GM12878 (cell line): ENCODE results near the gene USPL1. TPM values are rescaled to one million over a fixed set of nuclear protein-coding genes. Genes with fewer than 3 reads are reported as not detected.

Experiments used
- ATAC-seq: fragments of 200-7000 bp; cut with Tn5 transposase; 3 replicates; pipeline ENCODE4 v1.9.1; 2020; ENCODE audit warnings: mild to moderate bottlenecking, moderate library complexity
- BruUV-seq: library from RNA; stranded (reverse); fragments of 400-500 nt; replicated peaks from 2 replicates; lab custom pipeline; 2021; lab: Mats Ljungman, UMichigan
- CTCF ChIA-PET: fragments of 300-600 bp; sonication (Branson Sonifier 250); formaldehyde crosslinking; extraction: SDS; loops from one replicate; lab custom pipeline; 2021; ENCODE audit warnings: inconsistent platforms; lab: Yijun Ruan, JAX
- POLR2A ChIA-PET: fragments of 350-600 bp; formaldehyde crosslinking; extraction: SDS; loops from one replicate; lab custom pipeline; 2021; ENCODE audit warnings: inconsistent platforms; lab: Charles Lee
- RAD21 ChIA-PET: fragments of 300-600 bp; sonication (Branson Sonifier 250); formaldehyde crosslinking; loops from one replicate; lab custom pipeline; 2023; ENCODE audit warnings: antibody characterized with exemption; ENCODE audit not compliant: unreplicated experiment; lab: Charles Lee
- SMC1A ChIA-PET: fragments of 300-600 bp; sonication (Branson Sonifier 250); formaldehyde crosslinking; loops from one replicate; lab custom pipeline; 2023; ENCODE audit not compliant: unreplicated experiment, uncharacterized antibody; lab: Charles Lee
- DNase-seq: peaks from one replicate; pipeline ENCODE4 v3.0.0-alpha.2; 2011; ENCODE audit warnings: low read depth, low spot score
- FAIRE-seq: peaks from 3 replicates; lab custom pipeline; 2011; peaks lifted over from hg19 to GRCh38; lab: Jason Lieb, UNC
- H2AFZ ChIP-seq: 2 replicates; pipeline ENCODE4 v1.6.0; 2011; ENCODE audit warnings: low read depth, low read length, control low read depth; ENCODE audit not compliant: control insufficient read depth
- H3K27ac ChIP-seq: 2 replicates; pipeline ENCODE4 v1.5.1; 2011; ENCODE audit warnings: control low read depth; ENCODE audit not compliant: control insufficient read depth, insufficient read depth
- H3K27me3 ChIP-seq, 2 experiments: replicated peaks in 1 of 2; 2 replicates each; pipeline versions ENCODE4 v1.6.0 to v1.6.1; 2011; ENCODE audit warnings: low read length in 1 of 2; ENCODE audit not compliant: control insufficient read depth in 2 of 2, insufficient read depth in 2 of 2
- H3K36me3 ChIP-seq, 2 experiments: 2 replicates each; pipeline ENCODE4 v1.5.1; 2011; ENCODE audit warnings: low read length in 1 of 2; ENCODE audit not compliant: control insufficient read depth in 2 of 2, insufficient read depth in 2 of 2
- H3K4me1 ChIP-seq: 2 replicates; pipeline ENCODE4 v1.6.1; 2011; ENCODE audit warnings: mild to moderate bottlenecking, low read length, moderate library complexity, mixed read lengths; ENCODE audit not compliant: control insufficient read depth, insufficient read depth
- H3K4me2 ChIP-seq: 2 replicates; pipeline ENCODE4 v1.6.0; 2011; ENCODE audit warnings: control low read depth; ENCODE audit not compliant: control insufficient read depth, insufficient read depth
- H3K4me3 ChIP-seq: fragments of 200-600 bp; sonication (generic); 2 replicates; pipeline ENCODE4 v1.5.1; 2016
- H3K79me2 ChIP-seq: 2 replicates; pipeline ENCODE4 v1.6.0; 2011; ENCODE audit warnings: low read length; ENCODE audit not compliant: control insufficient read depth, insufficient read depth
- H3K9ac ChIP-seq: 2 replicates; pipeline ENCODE4 v1.8.0; 2011; ENCODE audit warnings: low read length, control low read depth, mixed read lengths; ENCODE audit not compliant: control insufficient read depth, insufficient read depth
- H3K9me3 ChIP-seq: replicated peaks from 3 replicates; pipeline ENCODE4 v1.5.1; 2011; ENCODE audit warnings: mild to moderate bottlenecking, low read length; ENCODE audit not compliant: control insufficient read depth, insufficient read depth
- H4K20me1 ChIP-seq: 2 replicates; pipeline ENCODE4 v1.6.0; 2011; ENCODE audit not compliant: control insufficient read depth, insufficient read depth
- BHLHE40 ChIP-seq, 2 experiments: fragments of 450-650 bp in 1 of 2; IDR thresholded peaks; 2 replicates each; pipeline ENCODE4 v1.6.1; 2011 to 2017; ENCODE audit warnings: low read depth in 2 of 2, borderline replicate concordance in 1 of 2, improper control_type of control experiment in 1 of 2, low read length in 1 of 2, mild to moderate bottlenecking in 1 of 2
- BRCA1 ChIP-seq: IDR thresholded peaks from 2 replicates; pipeline ENCODE4 v1.6.1; 2011; ENCODE audit warnings: low read depth, low read length, improper control_type of control experiment
- IKZF1 ChIP-seq: fragments of 450-650 bp; conservative IDR thresholded peaks from 2 replicates; pipeline ENCODE4 v1.6.1; 2017; ENCODE audit warnings: antibody characterized with exemption, mild to moderate bottlenecking
- NFXL1 ChIP-seq: fragments of 450-650 bp; IDR thresholded peaks from 2 replicates; pipeline ENCODE4 v1.6.1; 2017; ENCODE audit warnings: antibody characterized with exemption, mild to moderate bottlenecking, borderline replicate concordance
- PKNOX1 ChIP-seq: fragments of 450-650 bp; IDR thresholded peaks from 2 replicates; pipeline ENCODE4 v1.6.1; 2016; ENCODE audit warnings: mild to moderate bottlenecking
- RB1 ChIP-seq: fragments of 450-650 bp; formaldehyde crosslinking; IDR thresholded peaks from 2 replicates; pipeline ENCODE4 v1.6.1; 2017; ENCODE audit warnings: mild to moderate bottlenecking, borderline replicate concordance
- RFX5 ChIP-seq: IDR thresholded peaks from 2 replicates; pipeline ENCODE4 v1.6.1; 2011; ENCODE audit warnings: low read depth, low read length, improper control_type of control experiment
- USF1 ChIP-seq: IDR thresholded peaks from 2 replicates; pipeline ENCODE4 v1.6.1; 2011; ENCODE audit warnings: borderline replicate concordance, low read depth, mild to moderate bottlenecking, moderate library complexity, mixed read lengths, low read length; ENCODE audit not compliant: insufficient read depth; ENCODE audit errors: extremely low read length
- YBX1 ChIP-seq: fragments of 450-650 bp; IDR thresholded peaks from 2 replicates; pipeline ENCODE4 v1.6.1; 2016; ENCODE audit warnings: antibody characterized with exemption
- WGBS: methylation state at CpG from one replicate; pipeline ENCODE4 v1.1.6; 2016; ENCODE audit warnings: low lambda C conversion rate; ENCODE audit not compliant: insufficient replicate concordance, insufficient coverage; ENCODE audit errors: missing lambda C conversion rate; 5-methylcytosine and 5-hydroxymethylcytosine counted together
- in situ Hi-C: fragments of 300-500 bp; cut with MboI; formaldehyde crosslinking; loops from 9 replicates; pipeline ENCODE4 v1.14.3; 2018; ENCODE audit warnings: mixed read lengths
- intact Hi-C: fragments of 100-400 bp; cut with micrococcal nuclease; formaldehyde crosslinking; loops from one replicate; pipeline ENCODE4 v1.14.2; 2022; ENCODE audit not compliant: unreplicated experiment
- polyA plus RNA-seq, 11 experiments: library from polyadenylated mRNA; depleted of rRNA in 4 of 11; unstranded in 6 of 11; stranded (reverse) in 5 of 11; fragments of >200 nt; fragmentation: Nextera tagmentation in 4 of 11; fragmentation: Illumina TruSeq in 1 of 11; extraction: Ambion mirVana in 4 of 11; extraction: Trizol in 1 of 11; gene quantifications; 1 replicate in 1 of 11; 2 replicates in 10 of 11; pipeline versions ENCODE4 v1.2.1 to v1.2.3, GENCODE V29; 2011 to 2016; ENCODE audit warnings: inconsistent platforms in 2 of 11, missing spikeins in 2 of 11, low read depth in 1 of 11
- total RNA-seq, 4 experiments: library from RNA; depleted of rRNA in 3 of 4; stranded (reverse); fragments of >200 nt in 3 of 4; fragmentation: Illumina TruSeq in 1 of 4; extraction: Trizol in 1 of 4; gene quantifications; 2 replicates each; pipeline versions ENCODE4 v1.2.1 to v1.2.3, GENCODE V29; 2013 to 2021

USPL1 gene
- total and polyA plus RNA-seq, 10 of the 15 experiments (the other 5 are each of a cell fraction or from before 2014, with no cell fraction given) = 7.9 to 23.2 (median 15.8) TPM

GRCh38 chr13:30671271-30671815 is 53.6 kb downstream of the USPL1 start:
- intact Hi-C loops = loop anchor here (5.0 to 10.0 kb wide), 3 partner anchors 99 to 373 kb away; no protein-coding TSS in a partner anchor
- ChIA-PET SMC1A (no interaction called here), POLR2A (no interaction called here), CTCF (no interaction called here), RAD21 (no interaction called here)
- no peak overlapping the region for H3K4me3 ChIP-seq
- H4K20me1 ChIP-seq = no peaks in the 10 kb centered on the region
- ATAC-seq = no peak
- TF ChIP-seq IKZF1 (no peak), BRCA1 (no peak), NFXL1 (no peak), RB1 (no peak)
- H3K27ac ChIP-seq = no peak overlapping the region
- H3K27me3 ChIP-seq = no peaks in the 10 kb centered on the region
- 50% methylated on average over 6 of the region's 6 CpGs for WGBS
- H3K9me3 ChIP-seq = no peaks in the 10 kb centered on the region
- in situ Hi-C loops = no loop called here
- H3K36me3 ChIP-seq = no peaks in the 10 kb centered on the region
- no peak overlapping the region for H3K9ac ChIP-seq
- no peak for DNase-seq
- no peaks in the 10 kb centered on the region for H3K79me2 ChIP-seq
- FAIRE-seq = no peak
- no peak overlapping the region for H3K4me2 ChIP-seq
- no TSS peak for BruUV-seq
- H3K4me1 ChIP-seq = no peaks in the 10 kb centered on the region
- H2AFZ ChIP-seq = no peak overlapping the region

GRCh38 chr13:30673669-30674521 is 56.2 kb downstream of the USPL1 start:
- Histone ChIP-seq H3K4me3 (peak overlapping the region; percentile 54; the same call in 1 of the 2 replicates), H3K36me3 (no peaks in the 10 kb centered on the region), H2AFZ (peak overlapping the region; percentile 69), H3K9ac (peak overlapping the region; percentile 38; the same call in 1 of the 2 replicates), H3K9me3 (no peaks in the 10 kb centered on the region), H3K27ac (no peak overlapping the region), H3K4me2 (peak overlapping the region; percentile 83), H4K20me1 (no peaks in the 10 kb centered on the region), H3K79me2 (no peaks in the 10 kb centered on the region), H3K27me3 (no peaks in the 10 kb centered on the region), H3K4me1 (no peaks in the 10 kb centered on the region)
- intact Hi-C loops (loop anchor here (1.0 to 10.0 kb wide), 5 partner anchors 57 to 371 kb away; partner anchors contain the start of gene USPL1), in situ Hi-C loops (no loop called here)
- RAD21 ChIA-PET = interaction anchor here (1.3 kb wide), 1 partner anchor 58 kb away, joined by 4 read pairs; no protein-coding TSS in a partner anchor
- peak; percentile 99 for ATAC-seq
- POLR2A ChIA-PET = no interaction called here
- BruUV-seq = no TSS peak
- under 1% methylated on average over 70 of the region's 72 CpGs for WGBS
- peak; percentile 91 for FAIRE-seq
- SMC1A ChIA-PET = interaction anchor here (0.8 kb wide), 1 partner anchor 123 kb away, joined by 3 read pairs; no protein-coding TSS in a partner anchor
- CTCF ChIA-PET = no interaction called here
- DNase-seq = peak; percentile 67
- TF ChIP-seq PKNOX1 = no peak
- no peak for TF ChIP-seq YBX1
- TF ChIP-seq RFX5 = peak; percentile 72; the same call in 1 of the 2 replicates
- peak; percentile 88 to 97 for TF ChIP-seq BHLHE40 (IDR thresholded peaks at IDR 0.05; ENCODE audit: borderline replicate concordance in 1 of 2, low read depth in 2 of 2, low read length in 1 of 2)
- TF ChIP-seq USF1 = peak; percentile 49
